H1 (cell line): ENCODE data around the gene ZNF23.

Source experiments
- CREB1 ChIP-seq: IDR thresholded peaks from 2 replicates; pipeline ENCODE4 v1.6.1; 2012; ENCODE audit warnings: inconsistent platforms
- KDM5A ChIP-seq: fragments of 200-600 bp; IDR thresholded peaks from 2 replicates; pipeline ENCODE4 v1.7.1; 2012; ENCODE audit warnings: mild to moderate bottlenecking, low read length, inconsistent platforms, mixed read lengths
- TAF1 ChIP-seq: IDR thresholded peaks from 2 replicates; pipeline ENCODE4 v1.6.1; 2011; ENCODE audit warnings: mild to moderate bottlenecking, low read depth, low read length
- ZNF274 ChIP-seq: IDR thresholded peaks from 2 replicates; pipeline ENCODE4 v1.7.0; 2012; ENCODE audit warnings: low read length, borderline replicate concordance; ENCODE audit errors: extremely low read depth
- TF ChIP-seq, protein P1 (sequence below), 3 experiments: IDR thresholded peaks; 1 replicate in 2 of 3; 2 replicates in 1 of 3; pipeline versions ENCODE4 v1.5.1 to v1.6.1; 2011; ENCODE audit warnings: low read length in 3 of 3, mild to moderate bottlenecking in 3 of 3, inconsistent platforms in 2 of 3, low read depth in 1 of 3, moderate library complexity in 1 of 3; ENCODE audit not compliant: insufficient read depth in 1 of 3; ENCODE audit errors: control extremely low read depth in 1 of 3

DNA sequence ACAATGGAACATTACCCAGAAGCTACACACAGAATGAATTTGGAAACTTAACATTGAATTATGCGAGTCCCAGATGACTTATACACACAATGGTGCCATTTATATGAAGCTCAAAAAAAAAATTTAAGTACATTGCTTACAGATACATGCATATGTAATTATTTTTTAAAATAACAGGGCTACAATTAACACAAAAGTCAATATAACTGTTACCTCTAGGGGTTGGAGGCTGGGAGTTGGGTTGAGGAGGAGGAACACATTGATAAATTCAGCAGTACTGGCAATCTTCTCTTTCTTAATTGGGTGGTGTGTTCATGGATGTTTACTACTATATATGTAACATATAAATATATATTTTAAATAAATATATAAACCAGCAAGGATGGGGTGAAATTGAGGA is 1.1 kb downstream of the ZNF23 start:
- no peak for TF ChIP-seq CREB1
- TF ChIP-seq ZNF274, result no peak
- TF ChIP-seq, protein P1, sequence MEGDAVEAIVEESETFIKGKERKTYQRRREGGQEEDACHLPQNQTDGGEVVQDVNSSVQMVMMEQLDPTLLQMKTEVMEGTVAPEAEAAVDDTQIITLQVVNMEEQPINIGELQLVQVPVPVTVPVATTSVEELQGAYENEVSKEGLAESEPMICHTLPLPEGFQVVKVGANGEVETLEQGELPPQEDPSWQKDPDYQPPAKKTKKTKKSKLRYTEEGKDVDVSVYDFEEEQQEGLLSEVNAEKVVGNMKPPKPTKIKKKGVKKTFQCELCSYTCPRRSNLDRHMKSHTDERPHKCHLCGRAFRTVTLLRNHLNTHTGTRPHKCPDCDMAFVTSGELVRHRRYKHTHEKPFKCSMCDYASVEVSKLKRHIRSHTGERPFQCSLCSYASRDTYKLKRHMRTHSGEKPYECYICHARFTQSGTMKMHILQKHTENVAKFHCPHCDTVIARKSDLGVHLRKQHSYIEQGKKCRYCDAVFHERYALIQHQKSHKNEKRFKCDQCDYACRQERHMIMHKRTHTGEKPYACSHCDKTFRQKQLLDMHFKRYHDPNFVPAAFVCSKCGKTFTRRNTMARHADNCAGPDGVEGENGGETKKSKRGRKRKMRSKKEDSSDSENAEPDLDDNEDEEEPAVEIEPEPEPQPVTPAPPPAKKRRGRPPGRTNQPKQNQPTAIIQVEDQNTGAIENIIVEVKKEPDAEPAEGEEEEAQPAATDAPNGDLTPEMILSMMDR (IDR thresholded peaks at IDR 0.05; ENCODE audit: control extremely low read depth in 1 of 3, insufficient read depth in 1 of 3, low read depth in 1 of 3, low read length in 3 of 3), result no peak
- no peak for TF ChIP-seq TAF1
- TF ChIP-seq KDM5A, result no peak
